Adrenal gland (tissue), 5 donors: ENCODE measurements around the gene ACOD1.

Experiments used
- CTCF ChIP-seq, 6 experiments: fragments of 450-650 bp in 4 of 6; fragments of 200-600 bp in 2 of 6; sonication (generic) in 1 of 6; IDR thresholded peaks; 1 replicate in 5 of 6; 2 replicates in 1 of 6; pipeline versions ENCODE4 v1.5.1 to v1.8.0; 2016 to 2021; ENCODE audit warnings: antibody characterized with exemption in 6 of 6, mild to moderate bottlenecking in 2 of 6, moderate library complexity in 1 of 6
- POLR2A ChIP-seq, 2 donors: fragments of 450-650 bp; IDR thresholded peaks; one replicate each; pipeline ENCODE4 v1.6.1; 2017; ENCODE audit warnings: antibody characterized with exemption in 2 of 2, mild to moderate bottlenecking in 2 of 2, moderate library complexity in 1 of 2
- donor health status: DM: no; HTN: no; CAD: no.

DNA sequence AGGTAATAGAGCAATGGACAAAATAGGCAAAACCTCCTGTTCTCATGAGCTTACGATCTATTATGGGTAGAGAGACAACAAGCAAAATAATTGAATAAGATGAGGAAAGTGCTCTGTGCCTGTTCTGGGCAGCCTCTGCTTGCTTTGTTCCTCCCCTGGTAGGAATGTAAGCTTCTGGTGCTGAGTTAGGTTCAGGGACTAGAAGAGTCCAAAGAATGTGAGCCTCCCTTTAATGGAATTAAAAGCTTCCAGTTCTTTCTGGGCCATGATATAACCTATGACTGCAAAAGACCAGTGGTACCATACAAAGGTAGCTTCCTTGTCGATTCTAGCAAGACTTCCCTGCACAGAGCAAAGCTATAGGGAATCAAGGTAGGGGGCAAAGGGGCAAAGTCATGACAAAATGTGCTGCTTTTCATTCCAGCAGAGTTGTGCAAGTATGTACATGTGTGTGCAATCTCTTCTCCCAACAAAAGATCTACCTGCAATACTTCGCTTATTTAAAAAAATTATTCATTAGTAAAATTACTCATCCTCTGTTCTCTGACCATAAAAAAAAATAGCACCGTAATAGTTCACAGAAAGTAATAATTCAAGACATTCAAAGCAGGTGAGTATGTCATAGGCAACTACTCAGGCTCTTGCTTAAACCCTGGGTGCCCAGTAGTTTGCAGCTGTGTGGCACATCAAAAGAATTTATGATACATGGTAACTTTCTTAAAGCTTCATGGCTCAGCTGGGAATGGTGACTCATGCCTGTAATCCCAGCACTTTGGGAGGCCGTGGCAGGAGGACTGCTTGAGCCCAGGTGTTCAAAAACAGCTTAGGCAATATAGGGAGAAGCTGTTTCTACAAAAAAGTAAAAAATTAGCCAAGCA, 21.4 kb downstream of the ACOD1 start:
- no peak for TF ChIP-seq CTCF (IDR thresholded peaks at IDR 0.05)
- TF ChIP-seq POLR2A (IDR thresholded peaks at IDR 0.05) = no peak
